HG03135 (cell line): ENCODE results near the gene CHMP3.
"Not testable (repeated sequence)": the region's sequence is repeated elsewhere in the genome, so short reads cannot be mapped to it uniquely, and the experiment has no call there.

Experiments
- ATAC-seq: cut with Tn5 transposase; IDR thresholded peaks from one replicate; pipeline ENCODE4 v1.9.1; 2021; ENCODE audit warnings: mild to moderate bottlenecking, moderate library complexity; ENCODE audit not compliant: unreplicated experiment

The CHMP3 gene

DNA sequence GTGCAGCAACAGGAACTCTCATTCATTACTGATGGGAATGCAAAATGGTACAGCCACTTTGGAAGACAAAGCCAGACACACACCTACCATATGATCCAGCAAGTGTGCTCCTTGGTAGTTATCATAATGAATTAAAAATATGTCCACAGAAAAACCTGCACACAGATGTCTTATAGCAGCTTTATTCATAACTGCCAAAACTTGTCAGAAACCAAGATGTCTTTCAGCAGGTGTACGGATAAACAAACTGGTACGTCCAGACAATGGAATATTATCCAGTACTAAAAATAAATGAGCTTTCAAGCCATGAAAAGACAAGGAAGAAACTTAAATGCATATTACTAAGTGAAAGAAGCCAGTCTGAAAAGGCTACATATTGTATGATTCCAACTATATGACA is 50.4 kb downstream of the CHMP3 start:
- no peak for ATAC-seq

DNA sequence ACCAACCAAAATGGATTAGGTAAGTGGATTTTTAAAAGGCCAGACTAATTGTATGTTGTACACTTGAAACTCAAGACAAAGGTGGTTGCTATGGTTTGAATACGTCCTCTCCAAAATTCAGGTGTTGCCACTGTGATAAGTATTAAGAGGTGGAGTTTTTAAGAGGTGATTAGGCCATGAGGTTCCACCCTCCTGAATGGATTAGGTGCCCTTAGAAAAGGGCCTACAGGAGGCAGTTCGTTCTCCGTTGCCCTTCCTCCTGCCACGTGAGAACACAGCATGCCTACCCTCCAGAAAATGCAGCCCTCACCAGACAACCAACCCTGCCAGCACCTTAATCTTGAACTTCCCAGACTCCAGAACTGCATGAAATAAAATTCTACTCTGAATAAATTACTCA is 51.2 kb downstream of the CHMP3 start:
- no peak for ATAC-seq

DNA sequence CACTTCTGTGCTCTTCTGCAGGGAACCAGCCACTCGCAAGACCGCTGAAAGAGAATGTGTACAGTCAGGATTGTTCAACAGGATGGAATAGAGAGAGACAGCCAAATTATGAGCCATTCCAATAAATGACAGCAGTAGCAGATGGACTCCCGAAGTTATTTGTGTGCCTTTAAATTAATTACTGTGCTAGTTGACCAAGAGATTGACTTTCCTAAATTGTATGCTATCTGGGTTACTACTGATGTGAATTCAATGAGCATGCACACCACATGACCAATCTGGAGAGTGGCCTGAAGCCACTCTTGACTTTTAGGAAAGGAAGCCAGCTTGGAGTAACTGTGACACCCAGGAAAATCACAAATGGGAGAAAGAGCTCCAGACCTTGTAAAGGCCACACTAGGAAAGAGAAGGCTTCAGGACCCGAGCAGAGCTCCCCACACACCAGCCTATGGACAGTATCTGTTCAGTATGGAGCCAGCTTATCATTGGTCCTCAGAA is 52.8 kb downstream of the CHMP3 start:
- ATAC-seq = no peak

DNA sequence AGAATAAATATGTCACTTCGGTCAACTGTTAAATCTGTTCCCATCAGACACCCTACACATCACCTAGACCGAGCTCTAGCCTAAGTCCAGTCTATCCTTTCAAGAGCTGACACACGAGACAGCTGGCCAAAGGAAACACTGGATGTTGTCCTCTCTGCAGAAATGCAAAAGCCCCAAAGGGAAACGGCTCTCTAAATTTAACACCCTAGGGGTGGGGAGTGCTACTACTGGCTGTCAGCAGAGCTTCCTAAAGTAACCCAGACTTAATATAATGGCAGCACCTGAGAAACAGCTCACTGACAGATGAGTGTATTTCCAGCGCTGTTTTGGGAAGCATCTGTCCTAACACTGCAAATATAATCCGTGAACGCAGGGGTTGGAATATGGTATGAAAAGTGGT is 55.6 kb downstream of the CHMP3 start:
- ATAC-seq = no peak

DNA sequence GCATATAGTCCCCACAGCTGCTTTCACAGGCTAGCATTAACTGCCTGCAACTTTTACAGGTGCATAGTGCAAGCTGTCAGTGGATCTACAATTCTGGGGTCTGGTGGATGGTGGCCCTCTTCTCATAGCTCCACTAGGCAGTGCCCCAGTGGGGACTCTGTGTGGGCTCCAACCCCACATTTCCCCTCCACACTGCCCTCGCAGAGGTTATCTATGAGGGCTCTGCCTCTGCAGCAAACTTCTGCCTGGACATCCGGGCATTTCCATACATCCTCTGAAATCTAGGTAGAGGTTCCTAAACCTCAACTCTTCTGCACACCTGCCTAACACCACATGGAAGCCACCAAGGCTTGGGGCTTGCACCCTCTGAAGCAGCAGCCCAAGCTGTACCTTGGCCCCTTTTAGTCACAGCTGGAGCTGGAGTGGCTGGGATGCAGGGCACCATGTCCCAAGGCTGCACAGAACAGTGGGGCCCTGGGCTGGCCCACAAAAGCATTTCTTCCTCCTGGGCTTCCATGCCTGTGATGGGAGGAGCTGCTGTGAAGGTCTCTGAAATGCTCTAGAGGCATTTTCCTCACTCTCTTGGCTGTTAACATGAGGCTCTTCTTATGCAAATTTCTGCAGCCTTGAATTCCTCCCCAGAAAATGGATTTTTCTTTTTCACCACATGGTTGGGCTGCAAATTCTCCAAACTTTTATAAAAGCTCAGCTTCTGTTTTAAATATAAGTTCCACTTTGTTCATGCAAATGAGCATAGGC is 62.7 kb downstream of the CHMP3 start:
- ATAC-seq = no peak

DNA sequence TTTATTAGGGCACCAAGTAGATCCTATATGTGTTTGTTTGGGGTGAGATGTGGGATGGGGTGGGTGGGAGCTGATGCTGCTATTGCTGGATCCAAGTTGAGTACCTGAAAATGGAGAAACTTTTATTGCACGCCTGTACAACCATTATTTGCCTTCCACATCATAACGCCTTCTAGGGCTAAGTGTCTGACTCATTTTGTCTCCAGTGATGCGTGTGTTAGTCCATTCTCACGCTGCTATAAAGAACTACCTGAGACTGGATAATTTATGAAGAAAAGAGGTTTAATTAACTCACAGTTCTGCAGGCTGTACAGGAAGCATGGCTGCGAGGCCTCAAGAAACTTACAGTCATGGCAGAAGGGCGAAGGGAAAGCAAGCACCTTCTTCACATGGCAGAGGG is 63.9 kb downstream of the CHMP3 start:
- ATAC-seq = no peak

DNA sequence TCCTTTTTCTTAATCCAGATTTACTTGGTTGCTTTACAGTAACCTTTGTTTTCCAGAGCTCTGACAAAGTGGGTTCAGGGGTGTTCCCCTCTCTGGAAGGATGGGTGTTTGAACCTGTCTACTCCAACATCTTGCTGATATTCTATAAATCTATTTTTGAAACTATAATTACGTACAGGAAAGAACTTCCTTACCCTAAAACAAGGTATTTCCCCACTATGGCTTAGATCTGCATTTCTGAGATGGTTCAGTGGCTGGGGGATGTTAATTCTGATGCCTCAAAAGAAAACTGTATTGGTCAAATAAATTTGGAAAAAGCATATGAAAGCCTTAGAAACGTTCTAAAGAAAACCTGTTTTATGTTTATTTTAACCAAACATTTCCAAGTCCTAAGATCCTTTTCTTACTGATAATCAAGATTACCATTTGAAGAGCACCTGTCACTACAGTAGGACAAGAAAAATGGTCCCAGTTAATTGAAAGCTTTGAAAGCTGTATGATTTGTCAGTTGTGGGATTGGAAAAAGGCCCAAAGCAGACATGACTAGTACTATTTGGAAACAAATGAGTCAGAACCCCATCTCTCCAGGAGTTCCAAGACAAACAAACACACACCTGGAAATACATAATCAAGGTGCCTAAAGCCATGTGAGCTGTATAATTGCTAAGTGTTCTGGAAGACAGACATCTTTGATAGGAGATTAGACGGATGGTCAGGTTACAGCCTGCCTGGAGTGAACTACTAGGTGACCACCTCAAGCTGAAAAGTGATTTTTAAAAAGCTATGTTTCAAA is 64.6 kb downstream of the CHMP3 start:
- ATAC-seq = no peak

DNA sequence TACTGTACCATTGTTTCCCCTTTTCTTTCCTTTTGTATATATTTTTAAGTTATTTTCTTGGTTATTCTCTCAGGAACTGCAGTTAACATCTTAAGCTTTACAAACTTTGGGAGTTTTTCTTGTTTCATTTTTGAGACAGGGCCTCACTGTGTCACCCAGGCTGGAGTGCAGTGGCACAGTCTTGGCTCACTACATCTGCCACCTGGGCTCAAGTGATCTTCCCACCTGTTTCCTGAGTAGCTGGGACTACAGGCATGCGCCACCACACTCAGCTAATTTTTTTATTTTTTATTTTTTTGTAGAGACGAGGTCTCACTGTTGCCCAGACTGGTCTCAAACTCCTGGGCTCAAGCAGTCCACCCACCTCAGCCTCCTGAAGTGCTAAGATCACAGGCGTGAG is 66.9 kb downstream of the CHMP3 start:
- not testable (repeated sequence) for ATAC-seq

DNA sequence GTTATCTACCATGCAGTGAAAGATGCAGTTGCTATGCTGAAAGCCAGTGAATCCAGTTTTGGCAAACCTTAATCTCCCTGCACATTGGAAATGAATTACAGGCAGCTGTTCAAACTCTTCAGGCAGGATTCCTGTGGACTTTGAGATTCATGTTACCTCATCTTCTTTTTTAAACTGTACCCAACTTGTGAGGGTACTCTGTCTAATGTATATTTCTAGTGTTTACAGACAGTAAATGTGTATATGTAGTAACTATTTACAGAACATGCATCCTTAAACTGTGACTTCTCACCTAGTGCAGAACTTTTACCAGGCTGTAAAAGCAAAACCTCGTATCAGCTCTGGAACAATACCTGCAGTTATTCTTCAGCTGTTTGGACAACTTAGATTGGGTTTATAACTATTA is 71.2 kb downstream of the CHMP3 start:
- ATAC-seq = no peak

DNA sequence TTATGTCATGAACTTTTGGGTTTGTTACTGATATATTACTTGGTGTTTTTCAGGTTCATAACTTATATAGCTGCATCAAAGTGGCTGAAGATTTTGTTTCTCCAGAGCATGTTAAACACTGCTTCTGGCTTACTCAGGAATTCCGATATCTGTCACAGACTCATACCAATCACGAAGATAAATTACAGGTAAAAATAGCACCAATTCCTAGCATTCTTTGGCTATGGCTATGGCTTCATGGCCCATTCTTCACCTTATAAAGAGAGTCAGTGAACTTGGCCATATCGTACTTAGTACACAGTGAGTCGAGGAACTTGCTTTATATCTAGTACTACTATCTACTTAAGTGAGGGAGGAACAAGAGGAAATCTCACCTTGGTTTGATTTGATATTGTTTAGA is 72.2 kb downstream of the CHMP3 start:
- ATAC-seq = no peak

DNA sequence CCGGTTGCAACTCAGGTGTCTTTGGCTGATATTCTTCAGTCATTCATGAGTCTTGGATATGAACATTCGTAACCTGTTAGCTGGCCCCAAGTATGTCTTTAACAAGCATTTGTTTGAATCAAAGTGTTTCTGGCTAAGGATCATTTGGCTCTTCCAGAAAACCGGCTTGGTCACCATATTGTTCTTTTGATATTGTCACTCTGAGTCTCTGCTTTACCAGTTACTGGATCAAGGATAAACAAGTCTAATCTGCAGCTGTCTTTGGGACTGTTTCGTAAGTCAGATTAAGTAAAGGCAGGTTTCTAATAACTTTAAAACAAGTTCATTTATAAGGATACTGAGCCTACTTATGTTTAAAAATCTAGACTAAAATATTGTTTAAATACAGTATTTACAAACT is 73.0 kb downstream of the CHMP3 start:
- no peak for ATAC-seq

DNA sequence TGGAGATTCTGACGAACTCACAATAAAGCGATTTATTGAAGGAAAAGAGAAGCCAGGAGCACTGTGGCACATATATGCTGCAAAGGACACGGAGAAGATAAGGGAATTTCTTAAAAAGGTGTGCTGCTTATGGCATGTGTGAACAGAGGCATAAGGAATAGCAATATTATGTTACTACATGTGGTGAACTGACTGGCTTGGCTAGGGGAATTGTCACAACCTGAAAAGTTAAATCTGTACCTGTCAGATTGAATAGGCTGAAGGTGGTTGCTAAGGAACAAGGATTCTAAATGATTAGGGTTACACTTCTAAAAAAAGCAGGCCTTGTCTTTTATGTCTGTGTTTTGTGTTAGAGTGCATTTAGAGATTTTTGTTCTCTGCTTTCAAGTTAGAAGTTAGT is 73.7 kb downstream of the CHMP3 start:
- ATAC-seq = no peak

DNA sequence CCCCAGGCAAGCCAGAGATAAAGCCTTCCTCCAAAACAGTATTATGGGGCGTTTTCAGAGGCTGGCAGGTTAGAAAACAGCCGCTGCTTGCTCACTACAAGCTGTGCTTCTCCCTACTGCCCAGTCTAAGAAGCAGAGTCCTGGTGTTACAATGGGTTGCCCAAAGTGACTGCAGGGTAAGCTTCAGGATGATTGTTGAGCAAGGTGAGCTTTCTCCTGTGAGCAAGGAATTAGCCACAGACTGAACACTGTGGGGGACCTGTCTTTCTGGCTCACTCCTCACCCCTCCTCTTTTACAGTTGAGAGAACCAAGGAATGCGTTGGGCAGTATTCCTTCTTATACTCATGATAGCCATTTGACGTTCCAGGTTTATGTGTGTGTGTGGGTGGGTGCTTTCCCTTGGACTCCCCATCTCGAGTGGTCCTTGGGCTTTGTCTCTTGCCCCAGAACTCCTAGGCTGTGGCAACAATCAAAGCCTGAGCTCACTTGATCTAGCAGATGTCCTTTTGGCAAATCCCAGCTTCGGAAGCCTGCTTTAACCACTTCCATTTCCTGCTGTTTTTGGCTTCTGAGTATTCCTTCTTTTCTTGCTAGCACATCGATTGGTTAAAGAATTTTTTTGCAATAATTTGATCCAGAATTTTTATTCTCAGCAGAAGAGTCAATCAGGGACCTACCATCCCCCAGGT is 74.5 kb downstream of the CHMP3 start:
- no peak for ATAC-seq

DNA sequence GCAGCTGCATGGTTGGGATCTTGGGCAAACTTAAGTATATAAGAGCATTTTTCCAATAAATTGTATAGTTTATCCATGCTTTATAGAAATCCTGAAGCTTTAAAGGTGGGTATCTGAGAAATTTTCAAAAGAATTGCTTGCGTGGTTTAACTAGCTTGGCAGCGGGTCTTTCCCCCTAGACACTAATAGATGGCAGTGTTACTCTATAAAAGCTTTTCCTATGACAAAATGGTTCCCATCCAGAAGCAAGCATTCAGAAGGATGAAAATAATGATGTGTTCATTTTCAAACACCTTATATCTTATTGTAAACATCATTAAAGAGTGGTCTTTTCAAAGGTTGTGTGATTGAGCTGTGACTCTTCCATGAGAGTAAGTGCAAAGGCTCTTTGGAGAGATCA is 76.2 kb downstream of the CHMP3 start:
- no peak for ATAC-seq

DNA sequence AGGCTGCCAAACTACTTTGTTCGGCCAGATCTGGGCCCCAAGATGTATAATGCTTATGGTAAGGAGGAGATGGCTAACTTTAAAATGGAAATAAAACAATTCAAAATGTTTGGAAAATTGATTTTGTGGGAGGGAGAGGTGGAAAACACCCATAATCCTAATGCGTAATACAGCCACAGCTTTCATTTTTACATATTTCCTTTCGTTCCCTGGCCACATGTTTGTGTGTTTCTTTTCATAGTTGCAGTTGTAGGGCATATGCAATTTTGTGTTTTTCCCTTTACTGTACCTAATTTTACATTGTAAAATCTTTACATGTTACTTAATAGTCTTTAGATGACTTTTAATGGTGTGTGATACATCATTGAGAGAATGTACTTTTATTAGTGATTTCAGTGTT is 77.4 kb downstream of the CHMP3 start:
- no peak for ATAC-seq

DNA sequence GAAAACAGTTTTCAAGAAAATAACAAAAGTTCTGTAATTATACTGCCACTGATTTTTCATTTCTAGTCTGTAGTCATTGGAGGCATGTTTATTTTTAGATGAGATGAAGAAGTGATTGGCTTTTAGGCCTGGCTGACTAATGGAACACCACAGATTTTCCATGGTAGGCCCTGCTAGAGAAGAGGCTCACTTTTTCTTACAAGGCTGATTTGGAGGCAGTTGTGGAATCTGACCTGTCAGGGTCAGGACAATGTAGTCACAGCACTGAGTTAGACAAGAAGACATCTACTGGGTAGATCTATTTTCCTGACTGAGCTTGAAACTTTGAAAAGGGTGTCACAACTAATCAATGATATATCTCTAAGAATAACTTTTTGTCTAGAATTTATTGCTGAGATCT is 78.1 kb downstream of the CHMP3 start:
- no peak for ATAC-seq

DNA sequence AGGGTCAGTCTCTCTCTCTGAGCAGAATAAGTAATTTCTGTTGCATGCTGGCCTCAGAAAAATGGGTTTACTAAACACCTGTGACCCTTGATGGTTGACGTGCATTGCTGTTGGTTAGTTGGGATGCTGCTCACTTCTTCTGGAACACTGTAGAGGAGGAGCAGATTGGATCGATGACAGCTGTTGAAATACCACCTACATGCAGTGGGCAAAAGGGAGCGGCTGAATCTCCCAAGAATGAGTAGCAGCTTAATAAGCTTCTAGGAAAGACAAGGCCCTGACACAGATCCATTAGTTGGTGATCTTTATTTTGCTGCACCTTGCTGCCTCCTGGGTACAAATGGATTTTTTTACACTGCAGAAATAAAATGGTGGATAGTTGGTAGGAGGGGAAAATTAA is 78.9 kb downstream of the CHMP3 start:
- ATAC-seq = no peak

DNA sequence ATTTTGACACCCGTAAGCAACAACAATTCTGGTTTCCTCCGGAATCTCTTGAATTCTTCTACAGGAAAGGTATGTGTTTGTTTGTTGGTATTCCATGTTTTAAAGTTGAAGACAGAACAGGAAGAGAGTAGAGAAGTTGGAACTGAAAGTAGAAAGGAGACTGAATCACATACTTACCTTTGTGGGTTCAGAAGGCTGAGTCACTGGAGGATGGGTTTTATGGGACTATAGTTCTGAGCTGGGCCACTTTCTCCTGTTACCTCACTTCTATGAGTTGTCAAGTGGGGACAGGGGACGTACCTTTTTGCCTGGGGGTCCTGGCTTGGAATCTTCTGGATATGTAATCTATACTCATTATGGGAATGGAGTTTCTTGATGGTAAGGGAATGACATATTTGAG is 81.2 kb downstream of the CHMP3 start:
- no peak for ATAC-seq

DNA sequence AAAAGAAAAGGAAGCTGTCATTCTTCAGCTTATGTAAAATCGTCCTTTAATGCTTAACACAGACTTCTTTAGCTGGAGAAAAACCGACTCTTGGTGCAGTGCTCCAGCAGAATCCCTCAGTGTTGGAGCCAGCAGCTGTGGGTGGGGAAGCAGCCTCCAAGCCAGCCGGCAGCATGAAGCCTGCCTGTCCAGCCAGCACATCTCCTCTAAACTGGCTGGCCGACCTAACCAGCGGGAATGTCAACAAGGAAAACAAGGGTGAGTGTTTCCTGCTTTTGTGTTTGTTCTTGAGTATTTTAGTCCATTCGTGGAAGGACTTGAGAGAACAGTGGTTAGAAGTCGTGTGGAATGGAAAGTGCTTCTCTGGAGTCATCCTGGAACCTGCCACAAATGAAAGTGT is 83.1 kb downstream of the CHMP3 start:
- ATAC-seq = no peak

DNA sequence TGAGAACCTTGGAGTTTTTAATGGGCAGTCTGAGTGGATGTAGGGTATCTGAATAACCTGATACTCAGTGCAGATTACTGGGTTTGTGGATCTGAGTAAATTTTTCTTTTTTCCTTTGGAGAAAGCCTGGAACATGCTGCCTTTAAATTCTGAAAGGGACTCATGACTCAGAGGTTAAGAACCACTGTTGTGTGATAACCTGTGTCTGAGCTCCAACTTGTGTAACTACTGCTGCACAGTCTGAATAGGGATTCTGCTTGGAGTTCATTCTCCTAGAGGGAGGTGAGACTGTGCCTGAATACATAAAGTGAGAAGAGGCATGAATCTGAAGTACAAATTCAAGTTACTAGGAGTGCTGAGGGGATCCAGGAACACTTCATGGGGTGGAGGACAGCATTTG is 85.9 kb downstream of the CHMP3 start:
- no peak for ATAC-seq

DNA sequence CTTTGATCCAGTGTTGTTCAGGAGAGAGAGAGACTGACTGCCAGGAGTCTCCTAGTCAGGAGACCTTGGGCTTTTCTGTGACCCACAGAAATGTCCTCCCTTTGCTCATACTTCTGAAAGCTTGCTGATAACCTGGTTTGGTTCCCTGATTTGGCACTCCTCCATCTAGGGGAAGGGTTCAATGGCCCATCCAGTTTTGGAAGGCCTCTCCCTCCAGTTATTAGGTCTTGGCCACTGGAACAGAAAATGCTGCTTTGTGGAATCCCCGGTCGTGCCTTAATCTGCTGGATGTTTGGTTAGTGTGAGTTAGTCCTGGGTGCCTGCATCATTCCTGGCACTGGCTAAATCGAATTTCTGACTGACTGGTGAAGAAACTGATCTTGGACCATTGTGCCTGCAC is 86.3 kb downstream of the CHMP3 start:
- ATAC-seq = no peak

DNA sequence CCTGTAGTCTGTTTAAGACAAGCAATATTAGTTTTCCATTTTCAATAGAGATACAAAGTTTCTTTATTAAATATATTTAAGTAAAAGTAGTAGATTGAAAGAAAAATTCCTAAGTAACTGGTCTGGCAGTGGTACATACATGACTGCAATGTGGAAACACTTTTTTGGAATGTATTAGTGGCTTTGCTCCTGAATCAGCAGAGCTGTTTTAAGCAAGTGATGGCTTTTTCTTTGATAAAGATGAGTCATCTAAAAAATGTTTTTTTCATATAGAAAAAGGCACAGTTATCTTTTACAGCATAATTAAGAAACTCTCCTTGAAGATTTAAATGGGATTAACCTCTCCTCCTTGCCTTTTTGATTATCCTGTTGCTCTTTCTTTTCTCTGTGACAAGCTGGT is 87.2 kb downstream of the CHMP3 start:
- no peak for ATAC-seq
